ENCODE results near the gene CACNA1S. TPM values are rescaled to one million over a fixed set of nuclear protein-coding genes. Genes with fewer than 3 reads are reported as not detected.

CACNA1S gene
- total RNA-seq, 1 donor from 2014 or later, result 0.06 TPM

- no peak for ATAC-seq
- no peak for DNase-seq
- no peak overlapping the region for H3K4me3 ChIP-seq
- no peaks in the 10 kb centered on the region for H3K4me1 ChIP-seq
- H3K36me3 ChIP-seq, result no peaks in the 10 kb centered on the region
- TF ChIP-seq CTCF (IDR thresholded peaks at IDR 0.05), result no peak
- H3K27ac ChIP-seq, result no peak overlapping the region
- H3K27me3 ChIP-seq (ENCODE audit: low read depth), result no peaks in the 10 kb centered on the region
- no peaks in the 10 kb centered on the region for H3K9me3 ChIP-seq
- intact Hi-C loops (cut with DNase I), result no loop called here
These were observed 16.6 kb downstream of the CACNA1S start for GRCh38 chr1:201095581-201095980.

- intact Hi-C loops (cut with DNase I), result no loop called here
- Histone ChIP-seq H3K27me3 (ENCODE audit: low read depth) (no peaks in the 10 kb centered on the region), H3K4me3 (no peak overlapping the region), H3K4me1 (no peaks in the 10 kb centered on the region), H3K36me3 (no peaks in the 10 kb centered on the region), H3K9me3 (no peaks in the 10 kb centered on the region), H3K27ac (no peak overlapping the region)
- ATAC-seq, result no peak
- TF ChIP-seq CTCF (IDR thresholded peaks at IDR 0.05), result no peak
- DNase-seq, result no peak
These were observed 17.4 kb downstream of the CACNA1S start for GRCh38 chr1:201094832-201095231.

GRCh38 chr1:201093962-201094361 is 18.3 kb downstream of the CACNA1S start:
- H3K4me3 ChIP-seq, result no peak overlapping the region
- no peak overlapping the region for H3K27ac ChIP-seq
- H3K9me3 ChIP-seq, result no peaks in the 10 kb centered on the region
- H3K36me3 ChIP-seq, result no peaks in the 10 kb centered on the region
- intact Hi-C loops (cut with DNase I), result no loop called here
- H3K27me3 ChIP-seq (ENCODE audit: low read depth), result no peaks in the 10 kb centered on the region
- ATAC-seq (no peak), DNase-seq (no peak)
- no peak for TF ChIP-seq CTCF (IDR thresholded peaks at IDR 0.05)
- no peaks in the 10 kb centered on the region for H3K4me1 ChIP-seq

- no peaks in the 10 kb centered on the region for H3K27me3 ChIP-seq (ENCODE audit: low read depth)
- H3K9me3 ChIP-seq, result no peaks in the 10 kb centered on the region
- no peak for TF ChIP-seq CTCF (IDR thresholded peaks at IDR 0.05)
- H3K4me1 ChIP-seq, result no peaks in the 10 kb centered on the region
- H3K36me3 ChIP-seq, result no peaks in the 10 kb centered on the region
- ATAC-seq, result no peak
- DNase-seq, result no peak
- no peak overlapping the region for H3K27ac ChIP-seq
- intact Hi-C loops (cut with DNase I), result no loop called here
- no peak overlapping the region for H3K4me3 ChIP-seq
These were observed 18.7 kb downstream of the CACNA1S start for GRCh38 chr1:201093561-201093960.

- intact Hi-C loops (cut with DNase I), result no loop called here
- Histone ChIP-seq H3K36me3 (no peaks in the 10 kb centered on the region), H3K27me3 (ENCODE audit: low read depth) (no peaks in the 10 kb centered on the region), H3K4me1 (no peaks in the 10 kb centered on the region), H3K4me3 (no peak overlapping the region), H3K27ac (no peak overlapping the region), H3K9me3 (no peaks in the 10 kb centered on the region)
- ATAC-seq, result no peak
- no peak for TF ChIP-seq CTCF (IDR thresholded peaks at IDR 0.05)
- no peak for DNase-seq
These were observed 19.5 kb downstream of the CACNA1S start for GRCh38 chr1:201092738-201093137.

- TF ChIP-seq CTCF (IDR thresholded peaks at IDR 0.05), result no peak
- intact Hi-C loops (cut with DNase I), result no loop called here
- H3K36me3 ChIP-seq, result no peaks in the 10 kb centered on the region
- ATAC-seq (no peak), DNase-seq (no peak)
- H3K4me3 ChIP-seq, result no peak overlapping the region
- no peaks in the 10 kb centered on the region for H3K4me1 ChIP-seq
- no peaks in the 10 kb centered on the region for H3K27me3 ChIP-seq (ENCODE audit: low read depth)
- no peaks in the 10 kb centered on the region for H3K9me3 ChIP-seq
- H3K27ac ChIP-seq, result no peak overlapping the region
These were observed 21.0 kb downstream of the CACNA1S start for GRCh38 chr1:201091256-201091655.
